GM21528 (cell line): ENCODE results near the gene MTMR1.

ENCODE experiments used
- ATAC-seq: cut with Tn5 transposase; IDR thresholded peaks from one replicate; pipeline ENCODE4 v1.9.1; 2021; ENCODE audit warnings: mild to moderate bottlenecking, moderate library complexity; ENCODE audit not compliant: unreplicated experiment, low FRiP score

The MTMR1 gene

GRCh38 chrX:150696331-150696730 lies 3.1 kb downstream of the MTMR1 start:
- no peak for ATAC-seq

GRCh38 chrX:150696866-150697265 lies 3.7 kb downstream of the MTMR1 start:
- no peak for ATAC-seq

GRCh38 chrX:150697641-150698040 lies 4.4 kb downstream of the MTMR1 start:
- no peak for ATAC-seq

- ATAC-seq, result no peak
These were observed 5.8 kb downstream of the MTMR1 start for GRCh38 chrX:150698981-150699380.

GRCh38 chrX:150700107-150700506 lies 6.9 kb downstream of the MTMR1 start:
- ATAC-seq, result no peak

GRCh38 chrX:150701377-150701776 lies 8.2 kb downstream of the MTMR1 start:
- ATAC-seq, result no peak

GRCh38 chrX:150702966-150703694 lies 9.9 kb downstream of the MTMR1 start:
- ATAC-seq, result no peak

GRCh38 chrX:150703695-150703974 lies 10.4 kb downstream of the MTMR1 start:
- ATAC-seq, result no peak

- no peak for ATAC-seq
These were observed 10.9 kb downstream of the MTMR1 start for GRCh38 chrX:150704030-150704613.

- no peak for ATAC-seq
These were observed 19.4 kb downstream of the MTMR1 start for GRCh38 chrX:150712619-150713018.

- no peak for ATAC-seq
These were observed 22.0 kb downstream of the MTMR1 start for GRCh38 chrX:150715184-150715583.

- ATAC-seq, result no peak
These were observed 26.4 kb downstream of the MTMR1 start for GRCh38 chrX:150719621-150720020.

- ATAC-seq, result no peak
These were observed 36.8 kb downstream of the MTMR1 start for GRCh38 chrX:150729956-150730355.

GRCh38 chrX:150730719-150731118 lies 37.5 kb downstream of the MTMR1 start:
- no peak for ATAC-seq

GRCh38 chrX:150731795-150732194 lies 38.6 kb downstream of the MTMR1 start:
- ATAC-seq, result no peak

GRCh38 chrX:150736475-150736874 lies 43.3 kb downstream of the MTMR1 start:
- no peak for ATAC-seq

- no peak for ATAC-seq
These were observed 58.9 kb downstream of the MTMR1 start for GRCh38 chrX:150752124-150752523.

GRCh38 chrX:150753357-150753756 lies 60.2 kb downstream of the MTMR1 start:
- ATAC-seq, result no peak

- ATAC-seq, result no peak
These were observed 60.8 kb downstream of the MTMR1 start for GRCh38 chrX:150753968-150754367.

GRCh38 chrX:150757371-150757770 lies 64.2 kb downstream of the MTMR1 start:
- no peak for ATAC-seq

GRCh38 chrX:150759568-150760416 lies 66.6 kb downstream of the MTMR1 start:
- ATAC-seq, result no peak
